HepG2 (cell line): ENCODE measurements around the gene OR2F2. TPM values are rescaled to one million over a fixed set of nuclear protein-coding genes. Genes with fewer than 3 reads are reported as not detected.

Source experiments
- MAFG ChIP-seq: sonication (generic); formaldehyde crosslinking; IDR thresholded peaks from 2 replicates; pipeline ENCODE4 v1.5.1; 2020; ENCODE audit warnings: mild to moderate bottlenecking, missing genetic modification reagents
- NCOA1 ChIP-seq: sonication (generic); formaldehyde crosslinking; IDR thresholded peaks from 2 replicates; pipeline ENCODE4 v1.9.0; 2021; ENCODE audit warnings: missing genetic modification reagents
- SMAD3 ChIP-seq: sonication (generic); formaldehyde crosslinking; IDR thresholded peaks from 2 replicates; pipeline ENCODE4 v1.4.0; 2020; ENCODE audit warnings: missing genetic modification reagents
- ZNF160 ChIP-seq: sonication (generic); formaldehyde crosslinking; IDR thresholded peaks from 2 replicates; pipeline ENCODE4 v1.8.0; 2022; ENCODE audit warnings: mild to moderate bottlenecking, inconsistent platforms, missing genetic modification reagents
- polyA plus RNA-seq, 8 experiments: library from polyadenylated mRNA; depleted of rRNA in 3 of 8; stranded (reverse) in 7 of 8; unstranded in 1 of 8; fragments of >200 nt; fragmentation: Illumina TruSeq in 4 of 8; extraction: Trizol in 4 of 8; gene quantifications; 2 replicates each; pipeline versions ENCODE4 v1.2.1 to v1.2.3, GENCODE V29; 2011 to 2016; ENCODE audit warnings: low read depth in 4 of 8, missing spikeins in 1 of 8, mixed read lengths in 1 of 8; ENCODE audit not compliant: insufficient read depth in 1 of 8
- total RNA-seq, 5 experiments: library from RNA; depleted of rRNA; stranded (reverse); fragments of >200 nt; fragmentation: Illumina TruSeq; extraction: Trizol; gene quantifications; 2 replicates each; pipeline ENCODE4 v1.2.3, GENCODE V29; 2016; ENCODE audit warnings: low read depth in 1 of 5
- TF ChIP-seq, protein P1 (sequence below): conservative IDR thresholded peaks from 2 replicates; pipeline ENCODE4 v1.6.1; 2018; ENCODE audit warnings: missing genetic modification reagents
- TF ChIP-seq, protein P2 (sequence below), 2 experiments: fragments of 450-650 bp in 1 of 2; sonication (generic) in 1 of 2; formaldehyde crosslinking in 1 of 2; IDR thresholded peaks; 2 replicates each; pipeline versions ENCODE4 v1.6.1 to v1.8.0; 2016 to 2022; ENCODE audit warnings: antibody characterized with exemption in 1 of 2, mild to moderate bottlenecking in 1 of 2, missing genetic modification reagents in 1 of 2

The OR2F2 gene
- total and polyA plus RNA-seq, 2 of the 13 experiments (the other 11 are each of a cell fraction or from before 2014, with no cell fraction given): 0.13 TPM; not detected in 1

DNA sequence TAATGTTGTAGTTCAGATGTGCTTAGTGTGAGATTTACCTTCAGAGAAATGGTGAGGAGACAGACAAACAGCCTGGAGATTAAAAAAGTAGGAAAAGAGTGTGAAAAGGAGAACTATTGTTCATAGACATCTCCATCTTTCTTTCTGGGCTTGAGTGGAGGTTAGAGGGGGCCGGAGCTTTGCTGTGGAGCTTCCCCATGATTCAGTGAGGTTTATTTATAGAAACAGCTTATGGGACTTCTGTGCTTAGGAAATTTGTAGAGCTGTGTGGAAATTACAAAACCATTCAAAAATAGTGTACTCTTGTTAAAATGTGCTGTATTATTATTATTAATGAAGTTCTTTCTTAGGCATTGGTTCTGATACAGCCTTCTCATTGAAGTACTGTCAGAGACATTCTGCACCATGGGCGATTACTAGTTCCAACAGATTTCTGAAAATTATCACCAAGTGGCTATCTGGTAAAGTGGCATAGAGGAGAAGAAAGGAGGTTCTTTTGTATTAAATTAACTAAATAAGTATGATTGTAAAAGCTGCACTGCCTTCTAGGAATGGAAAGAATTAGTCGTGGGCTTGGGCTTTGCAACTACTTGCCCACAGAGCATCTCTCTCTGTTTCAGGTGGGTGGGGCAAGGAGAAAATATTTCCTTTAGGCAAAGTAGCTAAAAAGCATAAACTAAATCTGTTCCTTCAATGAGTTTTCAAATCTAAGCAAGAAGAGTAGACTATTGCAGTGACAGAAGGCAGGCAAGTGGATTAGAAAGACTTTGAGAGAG lies 24.4 kb upstream of the OR2F2 start (continued):
- TF ChIP-seq NCOA1 (CRISPR knock-in tag): no peak
- TF ChIP-seq MAFG (CRISPR knock-in tag): no peak
- TF ChIP-seq SMAD3 (CRISPR knock-in tag): no peak
- TF ChIP-seq, protein P1, sequence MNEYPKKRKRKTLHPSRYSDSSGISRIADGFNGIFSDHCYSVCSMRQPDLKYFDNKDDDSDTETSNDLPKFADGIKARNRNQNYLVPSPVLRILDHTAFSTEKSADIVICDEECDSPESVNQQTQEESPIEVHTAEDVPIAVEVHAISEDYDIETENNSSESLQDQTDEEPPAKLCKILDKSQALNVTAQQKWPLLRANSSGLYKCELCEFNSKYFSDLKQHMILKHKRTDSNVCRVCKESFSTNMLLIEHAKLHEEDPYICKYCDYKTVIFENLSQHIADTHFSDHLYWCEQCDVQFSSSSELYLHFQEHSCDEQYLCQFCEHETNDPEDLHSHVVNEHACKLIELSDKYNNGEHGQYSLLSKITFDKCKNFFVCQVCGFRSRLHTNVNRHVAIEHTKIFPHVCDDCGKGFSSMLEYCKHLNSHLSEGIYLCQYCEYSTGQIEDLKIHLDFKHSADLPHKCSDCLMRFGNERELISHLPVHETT (CRISPR knock-in tag): no peak
- TF ChIP-seq ZNF160 (CRISPR knock-in tag): no peak
- TF ChIP-seq, protein P2, sequence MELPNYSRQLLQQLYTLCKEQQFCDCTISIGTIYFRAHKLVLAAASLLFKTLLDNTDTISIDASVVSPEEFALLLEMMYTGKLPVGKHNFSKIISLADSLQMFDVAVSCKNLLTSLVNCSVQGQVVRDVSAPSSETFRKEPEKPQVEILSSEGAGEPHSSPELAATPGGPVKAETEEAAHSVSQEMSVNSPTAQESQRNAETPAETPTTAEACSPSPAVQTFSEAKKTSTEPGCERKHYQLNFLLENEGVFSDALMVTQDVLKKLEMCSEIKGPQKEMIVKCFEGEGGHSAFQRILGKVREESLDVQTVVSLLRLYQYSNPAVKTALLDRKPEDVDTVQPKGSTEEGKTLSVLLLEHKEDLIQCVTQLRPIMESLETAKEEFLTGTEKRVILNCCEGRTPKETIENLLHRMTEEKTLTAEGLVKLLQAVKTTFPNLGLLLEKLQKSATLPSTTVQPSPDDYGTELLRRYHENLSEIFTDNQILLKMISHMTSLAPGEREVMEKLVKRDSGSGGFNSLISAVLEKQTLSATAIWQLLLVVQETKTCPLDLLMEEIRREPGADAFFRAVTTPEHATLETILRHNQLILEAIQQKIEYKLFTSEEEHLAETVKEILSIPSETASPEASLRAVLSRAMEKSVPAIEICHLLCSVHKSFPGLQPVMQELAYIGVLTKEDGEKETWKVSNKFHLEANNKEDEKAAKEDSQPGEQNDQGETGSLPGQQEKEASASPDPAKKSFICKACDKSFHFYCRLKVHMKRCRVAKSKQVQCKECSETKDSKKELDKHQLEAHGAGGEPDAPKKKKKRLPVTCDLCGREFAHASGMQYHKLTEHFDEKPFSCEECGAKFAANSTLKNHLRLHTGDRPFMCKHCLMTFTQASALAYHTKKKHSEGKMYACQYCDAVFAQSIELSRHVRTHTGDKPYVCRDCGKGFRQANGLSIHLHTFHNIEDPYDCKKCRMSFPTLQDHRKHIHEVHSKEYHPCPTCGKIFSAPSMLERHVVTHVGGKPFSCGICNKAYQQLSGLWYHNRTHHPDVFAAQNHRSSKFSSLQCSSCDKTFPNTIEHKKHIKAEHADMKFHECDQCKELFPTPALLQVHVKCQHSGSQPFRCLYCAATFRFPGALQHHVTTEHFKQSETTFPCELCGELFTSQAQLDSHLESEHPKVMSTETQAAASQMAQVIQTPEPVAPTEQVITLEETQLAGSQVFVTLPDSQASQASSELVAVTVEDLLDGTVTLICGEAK (IDR thresholded peaks at IDR 0.05): no peak
- TF ChIP-seq, protein P2 (CRISPR knock-in tag; IDR thresholded peaks at IDR 0.05): no peak
